Natural killer cell (primary cell): Measurements from ENCODE around the gene CDK11A. TPM values are rescaled to one million over a fixed set of nuclear protein-coding genes. Genes with fewer than 3 reads are reported as not detected.
"Not testable (repeated sequence)": the region's sequence is repeated elsewhere in the genome, so short reads cannot be mapped to it uniquely, and the experiment has no call there.

ENCODE experiments used
- ATAC-seq, 3 donors: fragments of 150-1000 bp in 2 of 3; fragments of 200-7000 bp in 1 of 3; cut with Tn5 transposase; 1 replicate in 1 of 3; 2 replicates in 2 of 3; pipeline ENCODE4 v1.10.0; 2021; ENCODE audit warnings: mild to moderate bottlenecking in 2 of 3, moderate library complexity in 2 of 3
- DNase-seq, 2 donors: peaks; one replicate each; pipeline versions ENCODE4 v3.0.0 to v3.0.0-alpha.2; 2013 to 2021; ENCODE audit warnings: mixed read lengths in 1 of 2
- H3K27ac ChIP-seq: one replicate; pipeline ENCODE4 v1.5.1; 2013; ENCODE audit warnings: mild to moderate bottlenecking, low read length
- H3K27me3 ChIP-seq: one replicate; pipeline ENCODE4 v1.6.1; 2013; ENCODE audit warnings: low read length; ENCODE audit not compliant: control insufficient read depth, insufficient read depth
- H3K36me3 ChIP-seq: one replicate; pipeline ENCODE4 v1.6.1; 2013; ENCODE audit warnings: low read length; ENCODE audit not compliant: control insufficient read depth, insufficient read depth
- H3K4me1 ChIP-seq: one replicate; pipeline ENCODE4 v1.6.1; 2013; ENCODE audit warnings: low read length; ENCODE audit not compliant: control insufficient read depth, insufficient read depth
- H3K4me3 ChIP-seq: one replicate; pipeline ENCODE4 v1.5.1; 2013; ENCODE audit warnings: low read length
- H3K9me3 ChIP-seq: one replicate; pipeline ENCODE4 v1.6.1; 2013; ENCODE audit warnings: low read length; ENCODE audit not compliant: control insufficient read depth, insufficient read depth
- H3K27ac Mint-ChIP-seq, 2 donors: one replicate each; pipeline ENCODE4 v1.8.0; 2022; ENCODE audit warnings: mild to moderate bottlenecking in 2 of 2, mixed read lengths in 2 of 2, moderate library complexity in 1 of 2
- H3K27me3 Mint-ChIP-seq, 2 donors: one replicate each; pipeline ENCODE4 v1.8.0; 2022; ENCODE audit warnings: low read depth in 2 of 2, mixed read lengths in 2 of 2
- H3K36me3 Mint-ChIP-seq: one replicate; pipeline ENCODE4 v1.8.0; 2022; ENCODE audit warnings: mixed read lengths
- H3K4me1 Mint-ChIP-seq, 2 donors: one replicate each; pipeline ENCODE4 v1.8.0; 2022; ENCODE audit warnings: mixed read lengths in 2 of 2
- H3K4me3 Mint-ChIP-seq: one replicate; pipeline ENCODE4 v1.8.0; 2022; ENCODE audit warnings: mild to moderate bottlenecking, moderate library complexity, mixed read lengths
- H3K9me3 Mint-ChIP-seq, 2 donors: one replicate each; pipeline ENCODE4 v1.8.0; 2022; ENCODE audit warnings: mixed read lengths in 2 of 2
- WGBS: methylation state at CpG from one replicate; pipeline ENCODE4 v1.1.7; 2013; ENCODE audit warnings: missing lambda C conversion rate; ENCODE audit not compliant: insufficient coverage; 5-methylcytosine and 5-hydroxymethylcytosine counted together
- intact Hi-C: fragments of 100-400 bp; cut with micrococcal nuclease; formaldehyde crosslinking; loops from one replicate; pipeline ENCODE4 v1.14.2; 2022
- total RNA-seq, 4 donors: library from RNA; stranded (reverse); fragments of 120-200 nt in 1 of 4; gene quantifications; one replicate each; pipeline versions ENCODE4 v1.2.3 to v1.2.4, GENCODE V29; 2013 to 2022
- TF ChIP-seq, protein P1 (sequence below): fragments of 200-600 bp; IDR thresholded peaks from one replicate; pipeline ENCODE4 v1.8.0; 2022; ENCODE audit warnings: antibody characterized with exemption

CDK11A gene
- total RNA-seq, 3 donors from 2014 or later (not counting 1 experiment from before 2014, with no cell fraction given) = 191 to 242 (median 216) TPM

DNA sequence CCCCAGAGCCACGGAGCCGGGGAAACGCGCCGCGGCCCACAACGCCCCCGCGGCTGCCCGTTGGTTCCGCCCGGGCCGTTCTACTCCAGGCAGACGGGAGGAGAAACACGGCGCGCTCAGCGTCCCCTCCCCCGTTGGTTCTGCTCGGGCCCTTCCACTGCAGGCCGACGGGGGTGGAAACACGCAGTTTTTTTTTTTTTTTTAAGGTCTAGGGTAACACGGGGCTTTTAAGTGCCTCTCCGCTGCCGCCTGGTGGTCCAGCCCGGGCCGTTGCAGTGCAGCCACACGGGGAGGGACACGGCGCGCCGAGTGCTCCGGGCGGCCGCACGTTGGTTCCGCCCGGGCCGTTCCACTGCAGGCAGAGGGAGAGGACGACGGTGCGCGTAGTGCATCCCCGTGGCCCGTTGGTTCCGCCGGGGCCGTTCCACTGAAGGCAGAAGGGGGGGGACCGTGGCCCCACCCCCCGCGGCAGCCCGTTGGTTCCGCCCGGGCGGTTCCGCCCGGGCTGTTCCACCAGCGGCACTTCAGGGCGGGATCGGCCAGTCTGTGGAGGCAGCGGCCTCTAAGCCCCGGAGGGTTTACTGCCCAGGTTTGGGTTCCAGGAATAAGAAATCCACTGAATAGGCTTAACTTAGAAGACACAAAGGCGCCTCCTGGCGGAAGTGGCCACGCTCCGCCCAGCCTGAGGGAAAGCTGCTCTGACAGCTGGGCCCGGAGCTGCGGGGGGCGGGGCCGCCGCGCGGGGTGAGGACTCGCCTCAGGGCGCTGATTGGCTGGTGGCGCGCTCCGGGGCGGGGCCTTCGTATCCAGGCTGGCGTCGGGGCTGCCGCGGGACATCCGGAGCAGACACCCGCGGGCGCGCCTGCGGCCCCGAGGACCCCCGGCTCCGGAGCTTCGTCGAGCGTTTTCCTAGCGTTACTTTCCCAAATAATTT, 31.2 kb downstream of the CDK11A start, which contains the start of gene SLC35E2B:
Gene SLC35E2B (minus strand): TSS at position 82 of the 934 bp plus-strand sequence. CDS start 16,096 bp downstream, outside the sequence.
- H3K27me3 ChIP-seq, H3K36me3 ChIP-seq, H3K9me3 Mint-ChIP-seq, H3K27me3 Mint-ChIP-seq, H3K36me3 Mint-ChIP-seq, H3K9me3 ChIP-seq, H3K4me1 Mint-ChIP-seq: not testable (repeated sequence)
- intact Hi-C loops = loop anchor here (10.0 kb wide), 1 partner anchor 52 kb away; no protein-coding TSS in a partner anchor
- WGBS = 0% methylated on average over 23 of the region's 98 CpGs
- Histone ChIP-seq H3K27ac (peak within 1 kb of the TSS; percentile 92), H3K4me3 (peak within 1 kb of the TSS; percentile 57), H3K4me1 (peaks cover 12% of the 10 kb centered on the region)
- Mint-ChIP-seq H3K4me3 (peak within 1 kb of the TSS; percentile 87), H3K27ac (peak within 1 kb of the TSS; percentile 88 to 91)
- ATAC-seq (peak; percentile 73 to 91 (median 75)), DNase-seq (peak; percentile 97 to 98)

DNA sequence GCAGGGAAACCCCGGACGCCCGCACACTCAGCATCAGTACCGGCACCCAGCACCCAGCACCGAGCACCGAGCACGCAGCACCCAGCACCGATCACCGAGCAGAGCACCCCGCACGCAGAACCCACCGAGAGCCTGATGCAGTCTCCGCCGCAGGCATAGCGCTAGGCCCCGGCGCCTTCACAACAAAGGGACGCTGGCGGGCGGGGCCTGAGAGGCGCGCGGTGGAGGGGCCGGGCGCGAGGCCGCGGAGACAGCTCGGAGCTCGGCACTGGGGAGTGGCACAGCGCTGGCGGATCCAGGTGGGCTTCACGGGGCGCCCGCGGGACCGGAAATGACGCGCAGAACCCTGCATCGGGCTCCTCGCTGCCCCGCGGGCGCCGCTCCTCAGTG, 31.8 kb downstream of the CDK11A start:
- peak overlapping the region; percentile 88 to 91 for H3K27ac Mint-ChIP-seq
- H3K36me3 Mint-ChIP-seq, H3K4me1 Mint-ChIP-seq, H3K27me3 Mint-ChIP-seq, H3K9me3 ChIP-seq, H3K36me3 ChIP-seq, H3K27me3 ChIP-seq, H3K9me3 Mint-ChIP-seq: not testable (repeated sequence)
- peaks cover 12% of the 10 kb centered on the region for H3K4me1 ChIP-seq
- H3K4me3 ChIP-seq = peak overlapping the region; percentile 57
- peak overlapping the region; percentile 92 for H3K27ac ChIP-seq
- under 1% methylated on average over 26 of the region's 45 CpGs for WGBS
- DNase-seq (peak in 1 of 2 donors; percentile 80), ATAC-seq (peak; percentile 42 to 58 (median 47))
- intact Hi-C loops = loop anchor here (10.0 kb wide), 1 partner anchor 52 kb away; no protein-coding TSS in a partner anchor
- H3K4me3 Mint-ChIP-seq = peak overlapping the region; percentile 87

DNA sequence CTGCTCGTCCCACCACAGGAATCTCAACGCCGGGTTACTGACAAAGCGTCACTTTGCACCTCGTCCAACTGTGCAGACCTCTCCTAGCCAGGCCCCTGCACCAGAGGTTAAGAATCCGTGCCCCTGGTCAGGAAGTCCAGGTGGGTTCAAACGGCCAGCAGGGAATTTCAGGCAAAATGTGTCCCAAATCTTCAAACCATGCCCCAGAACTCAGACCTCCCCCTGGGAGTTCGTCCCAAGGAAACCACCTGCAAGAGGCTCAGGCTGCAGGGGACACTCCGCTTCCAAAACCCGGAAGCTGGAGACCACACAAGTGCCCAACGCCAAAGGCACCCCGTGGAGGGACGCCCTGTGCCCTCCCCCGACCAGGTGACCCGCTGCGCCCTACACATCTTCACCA, 32.7 kb downstream of the CDK11A start:
- not testable (repeated sequence) for H3K9me3 Mint-ChIP-seq, H3K27ac Mint-ChIP-seq, DNase-seq

DNA sequence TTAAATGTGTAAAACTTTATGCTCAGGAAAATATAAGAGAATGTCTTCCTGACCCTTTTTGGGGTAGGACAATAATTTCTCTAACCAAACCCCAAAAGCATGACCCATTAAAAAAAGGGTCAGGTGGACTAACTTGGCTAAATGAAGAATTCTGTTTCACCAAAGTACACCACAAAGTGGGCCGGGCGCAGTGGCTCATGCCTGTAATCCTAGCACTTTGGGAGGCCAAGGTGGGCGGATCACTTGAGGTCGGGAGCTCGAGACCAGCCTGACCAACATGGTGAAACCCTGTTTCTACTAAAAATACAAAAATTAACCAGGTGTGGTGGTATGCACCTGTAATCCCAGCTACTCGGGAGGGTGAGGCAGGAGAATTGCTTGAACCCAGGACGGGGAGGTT, 34.6 kb downstream of the CDK11A start:
- H3K27ac Mint-ChIP-seq, ATAC-seq, H3K4me1 Mint-ChIP-seq, H3K27me3 Mint-ChIP-seq, H3K36me3 ChIP-seq, DNase-seq, intact Hi-C loops, H3K9me3 ChIP-seq, H3K27ac ChIP-seq, H3K9me3 Mint-ChIP-seq, H3K4me3 ChIP-seq, H3K36me3 Mint-ChIP-seq, H3K4me3 Mint-ChIP-seq, H3K27me3 ChIP-seq: not testable (repeated sequence)
- peaks cover 15% of the 10 kb centered on the region for H3K4me1 ChIP-seq
- 100% methylated on average over 2 of the region's 7 CpGs for WGBS

More for the DNA sequence above, 32.7 kb downstream of the CDK11A start:
- not testable (repeated sequence) for H3K36me3 Mint-ChIP-seq, H3K4me3 Mint-ChIP-seq, H3K9me3 ChIP-seq, H3K27me3 ChIP-seq, H3K4me1 Mint-ChIP-seq, H3K4me3 ChIP-seq, H3K27ac ChIP-seq, H3K27me3 Mint-ChIP-seq, H3K36me3 ChIP-seq, ATAC-seq
- H3K4me1 ChIP-seq = peaks cover 12% of the 10 kb centered on the region
- WGBS = 17% methylated on average over 1 of the region's 16 CpGs
- intact Hi-C loops = loop anchor here (10.0 kb wide), 1 partner anchor 53 kb away; no protein-coding TSS in a partner anchor

DNA sequence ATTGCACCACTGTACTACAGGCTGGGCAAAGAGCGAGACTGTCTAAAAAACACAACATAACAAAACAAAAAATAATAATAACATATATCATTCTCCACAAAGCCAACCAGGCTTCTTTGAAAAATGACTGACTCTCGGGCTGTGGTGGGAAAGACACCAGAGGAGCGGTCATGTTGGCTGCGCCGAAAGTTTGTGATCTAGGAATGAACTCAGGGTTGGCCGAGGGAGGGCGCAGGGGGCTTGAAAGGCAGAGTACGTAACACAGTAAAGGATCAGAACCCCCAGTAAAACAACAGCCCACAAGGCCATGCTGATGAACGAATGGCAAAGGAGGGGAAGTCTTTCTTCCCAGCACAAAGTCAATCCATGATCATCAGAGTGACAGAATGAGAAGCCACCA, 36.3 kb downstream of the CDK11A start:
- no peak for ATAC-seq
- TF ChIP-seq, protein P1, sequence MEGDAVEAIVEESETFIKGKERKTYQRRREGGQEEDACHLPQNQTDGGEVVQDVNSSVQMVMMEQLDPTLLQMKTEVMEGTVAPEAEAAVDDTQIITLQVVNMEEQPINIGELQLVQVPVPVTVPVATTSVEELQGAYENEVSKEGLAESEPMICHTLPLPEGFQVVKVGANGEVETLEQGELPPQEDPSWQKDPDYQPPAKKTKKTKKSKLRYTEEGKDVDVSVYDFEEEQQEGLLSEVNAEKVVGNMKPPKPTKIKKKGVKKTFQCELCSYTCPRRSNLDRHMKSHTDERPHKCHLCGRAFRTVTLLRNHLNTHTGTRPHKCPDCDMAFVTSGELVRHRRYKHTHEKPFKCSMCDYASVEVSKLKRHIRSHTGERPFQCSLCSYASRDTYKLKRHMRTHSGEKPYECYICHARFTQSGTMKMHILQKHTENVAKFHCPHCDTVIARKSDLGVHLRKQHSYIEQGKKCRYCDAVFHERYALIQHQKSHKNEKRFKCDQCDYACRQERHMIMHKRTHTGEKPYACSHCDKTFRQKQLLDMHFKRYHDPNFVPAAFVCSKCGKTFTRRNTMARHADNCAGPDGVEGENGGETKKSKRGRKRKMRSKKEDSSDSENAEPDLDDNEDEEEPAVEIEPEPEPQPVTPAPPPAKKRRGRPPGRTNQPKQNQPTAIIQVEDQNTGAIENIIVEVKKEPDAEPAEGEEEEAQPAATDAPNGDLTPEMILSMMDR = no peak
- no peaks in the 10 kb centered on the region for H3K27me3 Mint-ChIP-seq
- peaks cover 5 to 15% of the 10 kb centered on the region in 2 donors for H3K4me1 Mint-ChIP-seq
- Histone ChIP-seq H3K27me3 (no peaks in the 10 kb centered on the region), H3K4me1 (peaks cover 9% of the 10 kb centered on the region), H3K27ac (no peak overlapping the region), H3K4me3 (no peak overlapping the region), H3K36me3 (peaks cover 3% of the 10 kb centered on the region), H3K9me3 (no peaks in the 10 kb centered on the region)
- DNase-seq = peak in 1 of 2 donors; percentile 1
- 97% methylated on average over 9 of the region's 9 CpGs for WGBS
- H3K27ac Mint-ChIP-seq = peak overlapping the region; percentile 21 to 41
- intact Hi-C loops = no loop called here
- H3K4me3 Mint-ChIP-seq = no peak overlapping the region
- no peaks in the 10 kb centered on the region for H3K9me3 Mint-ChIP-seq
- H3K36me3 Mint-ChIP-seq = no peaks in the 10 kb centered on the region
